Uterus (tissue), 2 donors: ENCODE results near the gene RPS6KC1.

Experiments used
- CTCF ChIP-seq, 4 experiments: fragments of 200-600 bp in 2 of 4; fragments of 450-650 bp in 2 of 4; sonication (generic) in 2 of 4; IDR thresholded peaks; one replicate each; pipeline ENCODE4 v1.5.1; 2016 to 2019; ENCODE audit warnings: antibody characterized with exemption in 4 of 4, mild to moderate bottlenecking in 2 of 4, moderate library complexity in 1 of 4
- POLR2A ChIP-seq, 2 donors: fragments of 450-650 bp; IDR thresholded peaks; one replicate each; pipeline ENCODE4 v1.6.1; 2016; ENCODE audit warnings: antibody characterized with exemption in 2 of 2, mild to moderate bottlenecking in 1 of 2, moderate library complexity in 1 of 2

- TF ChIP-seq POLR2A (IDR thresholded peaks at IDR 0.05): no peak
- no peak for TF ChIP-seq CTCF (IDR thresholded peaks at IDR 0.05)
Observed at GRCh38 chr1:213186168-213186567, 135.1 kb downstream of the RPS6KC1 start.
